Astrocyte (in vitro differentiated cells and primary cell): ENCODE results near the gene BARX2. TPM values are rescaled to one million over a fixed set of nuclear protein-coding genes. Genes with fewer than 3 reads are reported as not detected.

Experiments used
- DNase-seq: peaks from one replicate; pipeline ENCODE4 v3.0.0-alpha.2; 2010; ENCODE audit warnings: low read depth
- FAIRE-seq: peaks from 2 replicates; lab custom pipeline; 2011; peaks lifted over from hg19 to GRCh38; lab: Jason Lieb, UNC
- H2AFZ ChIP-seq: 2 replicates; pipeline ENCODE4 v1.6.0; 2012; ENCODE audit warnings: low read depth, low read length, inconsistent platforms
- H3K27ac ChIP-seq: 2 replicates; pipeline ENCODE4 v1.5.1; 2011; ENCODE audit warnings: low read depth, low read length, inconsistent platforms
- H3K27me3 ChIP-seq: 2 replicates; pipeline ENCODE4 v1.6.0; 2011; ENCODE audit warnings: low read length, inconsistent platforms; ENCODE audit not compliant: insufficient read depth
- H3K36me3 ChIP-seq: 2 replicates; pipeline ENCODE4 v1.5.1; 2011; ENCODE audit warnings: low read length, inconsistent platforms; ENCODE audit not compliant: insufficient read depth
- H3K4me1 ChIP-seq: 2 replicates; pipeline ENCODE4 v1.5.1; 2011; ENCODE audit warnings: low read length, inconsistent platforms; ENCODE audit not compliant: insufficient read depth
- H3K4me2 ChIP-seq: 2 replicates; pipeline ENCODE4 v1.6.0; 2012; ENCODE audit warnings: low read length, inconsistent platforms
- H3K4me3 ChIP-seq: 2 replicates; pipeline ENCODE4 v1.5.1; 2011; ENCODE audit warnings: low read depth, mild to moderate bottlenecking, low read length, inconsistent platforms; ENCODE audit not compliant: insufficient read depth
- H3K79me2 ChIP-seq: 2 replicates; pipeline ENCODE4 v1.6.0; 2012; ENCODE audit warnings: mild to moderate bottlenecking, low read length, inconsistent platforms; ENCODE audit not compliant: insufficient read depth
- H3K9ac ChIP-seq: 2 replicates; pipeline ENCODE4 v1.6.0; 2012; ENCODE audit warnings: mild to moderate bottlenecking, low read length, inconsistent platforms
- H3K9me3 ChIP-seq: 2 replicates; pipeline ENCODE4 v1.5.1; 2012; ENCODE audit warnings: low read depth, mild to moderate bottlenecking, low read length, inconsistent platforms; ENCODE audit not compliant: insufficient read depth
- H4K20me1 ChIP-seq: 2 replicates; pipeline ENCODE4 v1.6.0; 2012; ENCODE audit warnings: low read length, inconsistent platforms; ENCODE audit not compliant: insufficient read depth
- H3K27ac Mint-ChIP-seq: one replicate; pipeline ENCODE4 v1.8.0; 2021; ENCODE audit warnings: mild to moderate bottlenecking, mixed read lengths; ENCODE audit not compliant: unreplicated experiment
- H3K27me3 Mint-ChIP-seq: one replicate; pipeline ENCODE4 v1.8.0; 2021; ENCODE audit warnings: low read depth, mixed read lengths; ENCODE audit not compliant: unreplicated experiment
- H3K36me3 Mint-ChIP-seq: one replicate; pipeline ENCODE4 v1.8.0; 2021; ENCODE audit warnings: low read depth, mixed read lengths; ENCODE audit not compliant: unreplicated experiment
- H3K4me1 Mint-ChIP-seq: one replicate; pipeline ENCODE4 v1.8.0; 2021; ENCODE audit warnings: low read depth, mixed read lengths; ENCODE audit not compliant: unreplicated experiment
- H3K4me3 Mint-ChIP-seq: one replicate; pipeline ENCODE4 v1.8.0; 2021; ENCODE audit warnings: mild to moderate bottlenecking, moderate library complexity, mixed read lengths; ENCODE audit not compliant: unreplicated experiment
- H3K9me3 Mint-ChIP-seq: one replicate; pipeline ENCODE4 v1.8.0; 2021; ENCODE audit warnings: mild to moderate bottlenecking, mixed read lengths; ENCODE audit not compliant: unreplicated experiment
- CTCF ChIP-seq: IDR thresholded peaks from 2 replicates; pipeline ENCODE4 v1.5.1; 2011; ENCODE audit warnings: low read depth, mild to moderate bottlenecking, inconsistent platforms, low read length, moderate library complexity; ENCODE audit not compliant: insufficient read depth
- EZH2 ChIP-seq: IDR thresholded peaks from 2 replicates; pipeline ENCODE4 v1.6.1; 2012; ENCODE audit warnings: mild to moderate bottlenecking, low read length, inconsistent platforms; ENCODE audit not compliant: insufficient read depth
- total RNA-seq: library from RNA; stranded (reverse); gene quantifications from 2 replicates; pipeline ENCODE4 v1.2.1, GENCODE V29; 2021

The BARX2 gene
- total RNA-seq, 1 donor from 2014 or later, result not detected

GRCh38 chr11:129382583-129382982, 6.9 kb downstream of the BARX2 start:
- Mint-ChIP-seq H3K4me1 (peaks cover 8% of the 10 kb centered on the region), H3K27ac (no peak overlapping the region), H3K27me3 (peaks cover 39% of the 10 kb centered on the region), H3K9me3 (no peaks in the 10 kb centered on the region), H3K4me3 (no peak overlapping the region), H3K36me3 (no peaks in the 10 kb centered on the region)
- Histone ChIP-seq H3K27me3 (peaks cover 27% of the 10 kb centered on the region), H3K36me3 (no peaks in the 10 kb centered on the region), H3K9ac (no peak overlapping the region), H3K27ac (no peak overlapping the region), H3K4me1 (no peaks in the 10 kb centered on the region), H2AFZ (no peak overlapping the region), H4K20me1 (no peaks in the 10 kb centered on the region), H3K79me2 (no peaks in the 10 kb centered on the region), H3K4me3 (no peak overlapping the region), H3K9me3 (no peaks in the 10 kb centered on the region), H3K4me2 (no peak overlapping the region)
- DNase-seq (no peak), FAIRE-seq (no peak)
- no peak for TF ChIP-seq CTCF
- TF ChIP-seq EZH2, result no peak

GRCh38 chr11:129383060-129383459, 7.4 kb downstream of the BARX2 start:
- Mint-ChIP-seq H3K9me3 (no peaks in the 10 kb centered on the region), H3K36me3 (no peaks in the 10 kb centered on the region), H3K27ac (no peak overlapping the region), H3K4me3 (no peak overlapping the region), H3K27me3 (peaks cover 34% of the 10 kb centered on the region), H3K4me1 (peaks cover 8% of the 10 kb centered on the region)
- H3K9ac ChIP-seq, result no peak overlapping the region
- no peaks in the 10 kb centered on the region for H3K9me3 ChIP-seq
- peaks cover 22% of the 10 kb centered on the region for H3K27me3 ChIP-seq
- no peaks in the 10 kb centered on the region for H4K20me1 ChIP-seq
- DNase-seq (no peak), FAIRE-seq (no peak)
- H3K4me2 ChIP-seq, result no peak overlapping the region
- no peaks in the 10 kb centered on the region for H3K4me1 ChIP-seq
- no peaks in the 10 kb centered on the region for H3K36me3 ChIP-seq
- no peak overlapping the region for H3K4me3 ChIP-seq
- no peak overlapping the region for H2AFZ ChIP-seq
- no peak overlapping the region for H3K27ac ChIP-seq
- H3K79me2 ChIP-seq, result no peaks in the 10 kb centered on the region
- TF ChIP-seq CTCF (no peak), EZH2 (no peak)

- Histone ChIP-seq H3K36me3 (no peaks in the 10 kb centered on the region), H3K4me2 (no peak overlapping the region), H3K9ac (no peak overlapping the region), H2AFZ (no peak overlapping the region), H4K20me1 (no peaks in the 10 kb centered on the region), H3K4me1 (no peaks in the 10 kb centered on the region), H3K27ac (no peak overlapping the region), H3K9me3 (no peaks in the 10 kb centered on the region), H3K27me3 (peaks cover 20% of the 10 kb centered on the region), H3K4me3 (no peak overlapping the region), H3K79me2 (no peaks in the 10 kb centered on the region)
- peaks cover 33% of the 10 kb centered on the region for H3K27me3 Mint-ChIP-seq
- FAIRE-seq (no peak), DNase-seq (no peak)
- H3K27ac Mint-ChIP-seq, result no peak overlapping the region
- peaks cover 8% of the 10 kb centered on the region for H3K4me1 Mint-ChIP-seq
- H3K36me3 Mint-ChIP-seq, result no peaks in the 10 kb centered on the region
- TF ChIP-seq EZH2 (no peak), CTCF (no peak)
- no peaks in the 10 kb centered on the region for H3K9me3 Mint-ChIP-seq
- H3K4me3 Mint-ChIP-seq, result no peak overlapping the region
Measured at GRCh38 chr11:129383502-129383901, 7.9 kb downstream of the BARX2 start.
